Measurements from ENCODE around the gene FARP1. TPM values are rescaled to one million over a fixed set of nuclear protein-coding genes. Genes with fewer than 3 reads are reported as not detected.

FARP1 gene
- total and polyA plus RNA-seq, 2 of the 13 experiments (the other 11 are each of a cell fraction or from before 2014, with no cell fraction given) = 70.6 to 126 TPM

DNA sequence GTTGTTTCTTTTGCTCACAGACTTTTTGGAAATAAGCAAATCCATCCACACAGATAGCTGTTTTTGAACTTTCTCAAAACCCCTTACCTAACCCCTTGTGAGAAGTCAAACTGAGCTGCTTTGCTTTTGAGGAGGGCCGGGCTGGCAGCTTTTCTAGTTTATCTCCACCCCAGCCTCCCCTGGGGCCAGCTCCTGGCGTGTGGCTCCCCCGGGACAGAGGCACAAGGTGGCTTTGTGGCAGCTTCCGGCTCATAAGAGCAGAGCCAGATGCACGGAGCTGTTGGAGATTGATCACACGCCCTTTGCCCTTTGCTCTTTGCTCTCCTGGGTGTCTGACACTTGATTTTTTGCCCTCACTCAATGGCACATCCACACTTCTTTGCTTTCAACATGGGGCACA, 59.1 kb downstream of the FARP1 start (continued):
- TF ChIP-seq ELF1 (CRISPR knock-in tag; IDR thresholded peaks at IDR 0.05) = peak; percentile 49; the same call in 1 of the 2 replicates
- peak; percentile 80; the same call in 1 of the 2 replicates for TF ChIP-seq ESRRA (CRISPR knock-in tag; IDR thresholded peaks at IDR 0.05; ENCODE audit: low read depth)
- TF ChIP-seq NR2F1 (CRISPR knock-in tag; IDR thresholded peaks at IDR 0.05) = peak; percentile 41 to 73; a peak in 3 of 4 replicates
- peak; percentile 82 for TF ChIP-seq RBM22 (optimal IDR thresholded peaks at IDR 0.05; ENCODE audit: low read length)
- TF ChIP-seq HNF4G (IDR thresholded peaks at IDR 0.05; ENCODE audit: borderline replicate concordance, low read depth, low read length) = peak; percentile 92
- TF ChIP-seq HNF4G (CRISPR knock-in tag; IDR thresholded peaks at IDR 0.05; ENCODE audit: borderline replicate concordance, low read depth) = peak; percentile 37; the same call in 1 of the 2 replicates
- peak; percentile 51; the same call in 1 of the 2 replicates for TF ChIP-seq AHDC1 (CRISPR knock-in tag; IDR thresholded peaks at IDR 0.05; ENCODE audit: borderline replicate concordance)
- TF ChIP-seq SMAD1 (CRISPR knock-in tag; IDR thresholded peaks at IDR 0.05; ENCODE audit: borderline replicate concordance, low read depth) = no peak
- no peak for TF ChIP-seq ZNF138 (CRISPR knock-in tag; IDR thresholded peaks at IDR 0.05; ENCODE audit: low read depth)
- peak; percentile 62; the same call in 1 of the 2 replicates for TF ChIP-seq ZNF292 (CRISPR knock-in tag; IDR thresholded peaks at IDR 0.05; ENCODE audit: borderline replicate concordance, low read depth)
- peak; percentile 76 for TF ChIP-seq NR2F2 (IDR thresholded peaks at IDR 0.05; ENCODE audit: borderline replicate concordance, low read depth)
- peak; percentile 31; the same call in 1 of the 2 replicates for TF ChIP-seq ZNF280D (CRISPR knock-in tag; IDR thresholded peaks at IDR 0.05)
- TF ChIP-seq ZNF205 (CRISPR knock-in tag; IDR thresholded peaks at IDR 0.05) = 0 out of 2 replicates have a peak, but pooled peaks have one; percentile 36
- TF ChIP-seq ZMYM4 (CRISPR knock-in tag; IDR thresholded peaks at IDR 0.05) = peak; percentile 83
- TF ChIP-seq ZMYM2 (CRISPR knock-in tag; IDR thresholded peaks at IDR 0.05) = peak; percentile 85
- 0 out of 4 replicates have a peak, but pooled peaks of 1 of the 2 experiments have one; percentile 20 for TF ChIP-seq HMGXB4 (CRISPR knock-in tag; IDR thresholded peaks at IDR 0.05; ENCODE audit: borderline replicate concordance in 1 of 2, low read depth in 1 of 2)
- no peak for TF ChIP-seq ZNF180 (CRISPR knock-in tag; IDR thresholded peaks at IDR 0.05; ENCODE audit: borderline replicate concordance, low read depth)
- peak; percentile 51 for TF ChIP-seq GABPB1 (CRISPR knock-in tag; IDR thresholded peaks at IDR 0.05)
- no peak for TF ChIP-seq ZNF124 (CRISPR knock-in tag; IDR thresholded peaks at IDR 0.05)

Data from HepG2 (cell line).